Fibroblast of peridontal ligament (primary cell): ENCODE results near the gene ZACN.
"Not testable (repeated sequence)": the region's sequence is repeated elsewhere in the genome, so short reads cannot be mapped to it uniquely, and the experiment has no call there.

Source experiments
- DNase-seq: peaks from one replicate; pipeline ENCODE4 v3.0.0-alpha.2; 2010; ENCODE audit errors: extremely low read depth

ZACN gene

GRCh38 chr17:76078860-76079534 is at the start of gene ZACN:
TSS of gene ZACN (plus strand) at chr17:76079182. CDS start at chr17:76079265, 83 bp downstream.
- no peak for DNase-seq

GRCh38 chr17:76032073-76032779 is 46.8 kb upstream of the ZACN start:
- no peak for DNase-seq

GRCh38 chr17:76032780-76033108 is 46.2 kb upstream of the ZACN start:
- DNase-seq = no peak

GRCh38 chr17:76033139-76033538 is 45.8 kb upstream of the ZACN start:
- DNase-seq = no peak

- no peak for DNase-seq
These were observed 44.3 kb upstream of the ZACN start for GRCh38 chr17:76034428-76035350.

GRCh38 chr17:76036497-76037261 is 42.3 kb upstream of the ZACN start:
- no peak for DNase-seq

- DNase-seq = peak; percentile 33
These were observed 40.9 kb upstream of the ZACN start for GRCh38 chr17:76038050-76038449.

- peak; percentile 2 for DNase-seq
These were observed 39.9 kb upstream of the ZACN start for GRCh38 chr17:76039121-76039520.

- no peak for DNase-seq
These were observed 38.6 kb upstream of the ZACN start for GRCh38 chr17:76040376-76040775.

- DNase-seq = not testable (repeated sequence)
These were observed 36.1 kb upstream of the ZACN start for GRCh38 chr17:76042868-76043267.

GRCh38 chr17:76044475-76045007 is 34.4 kb upstream of the ZACN start:
- not testable (repeated sequence) for DNase-seq

GRCh38 chr17:76046064-76046463 is 32.9 kb upstream of the ZACN start:
- DNase-seq = no peak

GRCh38 chr17:76048025-76048605 is 30.9 kb upstream of the ZACN start:
- no peak for DNase-seq

GRCh38 chr17:76048711-76049110 is 30.3 kb upstream of the ZACN start:
- DNase-seq = no peak

- no peak for DNase-seq
These were observed 29.7 kb upstream of the ZACN start for GRCh38 chr17:76049239-76049638.

- DNase-seq = no peak
These were observed 29.0 kb upstream of the ZACN start for GRCh38 chr17:76049836-76050537.

- DNase-seq = no peak
These were observed 28.2 kb upstream of the ZACN start for GRCh38 chr17:76050538-76051467.

GRCh38 chr17:76051561-76051960 is 27.4 kb upstream of the ZACN start:
- no peak for DNase-seq
